Adipocyte (in vitro differentiated cells): ENCODE data around the gene DLGAP1.

ENCODE experiments used
- DNase-seq: peaks from one replicate; pipeline ENCODE4 v3.0.0-alpha.2; 2015; ENCODE audit warnings: low read depth
- H3K27me3 ChIP-seq: replicated peaks from 2 replicates; pipeline ENCODE4 v1.7.0; 2013; ENCODE audit warnings: mild to moderate bottlenecking, low read length, moderate library complexity; ENCODE audit not compliant: control insufficient read depth, insufficient read depth
- H3K36me3 ChIP-seq: 2 replicates; pipeline ENCODE4 v1.7.0; 2013; ENCODE audit warnings: low read length, mild to moderate bottlenecking, moderate library complexity; ENCODE audit not compliant: control insufficient read depth, insufficient read depth, severe bottlenecking
- H3K4me1 ChIP-seq: 2 replicates; pipeline ENCODE4 v1.7.0; 2013; ENCODE audit warnings: mild to moderate bottlenecking, low read length, moderate library complexity; ENCODE audit not compliant: control insufficient read depth, insufficient read depth
- H3K4me3 ChIP-seq: 2 replicates; pipeline ENCODE4 v1.7.0; 2013; ENCODE audit warnings: mild to moderate bottlenecking, low read length, moderate library complexity
- H3K9ac ChIP-seq: 2 replicates; pipeline ENCODE4 v1.7.0; 2013; ENCODE audit warnings: mild to moderate bottlenecking, low read length, moderate library complexity
- H3K9me3 ChIP-seq: 2 replicates; pipeline ENCODE4 v1.7.0; 2013; ENCODE audit warnings: mild to moderate bottlenecking, low read length, moderate library complexity; ENCODE audit not compliant: control insufficient read depth

DLGAP1 gene

GRCh38 chr18:3667255-3668137 lies 787.6 kb downstream of the DLGAP1 start:
- Histone ChIP-seq H3K36me3 (no peaks in the 10 kb centered on the region), H3K4me3 (no peak overlapping the region), H3K4me1 (peaks cover 7% of the 10 kb centered on the region), H3K9me3 (no peaks in the 10 kb centered on the region), H3K27me3 (no peaks in the 10 kb centered on the region), H3K9ac (no peak overlapping the region)
- no peak for DNase-seq

GRCh38 chr18:3666526-3667254 lies 788.4 kb downstream of the DLGAP1 start:
- H3K4me1 ChIP-seq, result peaks cover 7% of the 10 kb centered on the region
- no peak for DNase-seq
- no peak overlapping the region for H3K4me3 ChIP-seq
- H3K9me3 ChIP-seq, result no peaks in the 10 kb centered on the region
- no peaks in the 10 kb centered on the region for H3K36me3 ChIP-seq
- no peak overlapping the region for H3K9ac ChIP-seq
- H3K27me3 ChIP-seq, result no peaks in the 10 kb centered on the region

- Histone ChIP-seq H3K4me1 (peaks cover 7% of the 10 kb centered on the region), H3K9ac (peak overlapping the region; percentile 61), H3K9me3 (no peaks in the 10 kb centered on the region), H3K27me3 (no peaks in the 10 kb centered on the region), H3K36me3 (no peaks in the 10 kb centered on the region), H3K4me3 (peak overlapping the region; percentile 63)
- DNase-seq, result peak; percentile 95
These were observed 789.2 kb downstream of the DLGAP1 start for GRCh38 chr18:3665780-3666525.

GRCh38 chr18:3665204-3665603 lies 789.9 kb downstream of the DLGAP1 start:
- Histone ChIP-seq H3K9ac (peak overlapping the region; percentile 61), H3K4me3 (no peak overlapping the region)

GRCh38 chr18:3664563-3665178 lies 790.4 kb downstream of the DLGAP1 start:
- Histone ChIP-seq H3K4me3 (no peak overlapping the region), H3K4me1 (peaks cover 7% of the 10 kb centered on the region), H3K36me3 (no peaks in the 10 kb centered on the region), H3K9ac (no peak overlapping the region), H3K27me3 (no peaks in the 10 kb centered on the region), H3K9me3 (no peaks in the 10 kb centered on the region)
- peak; percentile 29 for DNase-seq

More at GRCh38 chr18:3665204-3665603, 789.9 kb downstream of the DLGAP1 start:
- Histone ChIP-seq H3K27me3 (no peaks in the 10 kb centered on the region), H3K4me1 (peaks cover 7% of the 10 kb centered on the region), H3K36me3 (no peaks in the 10 kb centered on the region), H3K9me3 (no peaks in the 10 kb centered on the region)
- DNase-seq, result no peak

GRCh38 chr18:3663870-3664512 lies 791.1 kb downstream of the DLGAP1 start:
- DNase-seq, result no peak
- Histone ChIP-seq H3K4me3 (no peak overlapping the region), H3K4me1 (peaks cover 7% of the 10 kb centered on the region), H3K36me3 (no peaks in the 10 kb centered on the region), H3K9me3 (no peaks in the 10 kb centered on the region), H3K9ac (no peak overlapping the region), H3K27me3 (no peaks in the 10 kb centered on the region)

- H3K27me3 ChIP-seq, result no peaks in the 10 kb centered on the region
- no peaks in the 10 kb centered on the region for H3K36me3 ChIP-seq
- H3K4me1 ChIP-seq, result peaks cover 7% of the 10 kb centered on the region
- no peak overlapping the region for H3K4me3 ChIP-seq
- H3K9ac ChIP-seq, result no peak overlapping the region
- no peaks in the 10 kb centered on the region for H3K9me3 ChIP-seq
- no peak for DNase-seq
These were observed 793.1 kb downstream of the DLGAP1 start for GRCh38 chr18:3661989-3662388.

- Histone ChIP-seq H3K9me3 (no peaks in the 10 kb centered on the region), H3K36me3 (no peaks in the 10 kb centered on the region), H3K4me3 (no peak overlapping the region), H3K4me1 (peaks cover 5% of the 10 kb centered on the region), H3K9ac (no peak overlapping the region), H3K27me3 (no peaks in the 10 kb centered on the region)
- DNase-seq, result no peak
These were observed 794.2 kb downstream of the DLGAP1 start for GRCh38 chr18:3660739-3661515.

- H3K27me3 ChIP-seq, result no peaks in the 10 kb centered on the region
- H3K9ac ChIP-seq, result no peak overlapping the region
- no peak overlapping the region for H3K4me3 ChIP-seq
- DNase-seq, result no peak
- no peaks in the 10 kb centered on the region for H3K9me3 ChIP-seq
- no peaks in the 10 kb centered on the region for H3K4me1 ChIP-seq
- H3K36me3 ChIP-seq, result no peaks in the 10 kb centered on the region
These were observed 796.6 kb downstream of the DLGAP1 start for GRCh38 chr18:3658529-3658928.
